ENCODE results near the gene SLC5A2.

Gene SLC5A2

GRCh38 chr16:31459687-31460581, 23.0 kb upstream of the SLC5A2 start:
- peak; percentile 96 to 97 for DNase-seq

- DNase-seq = peak in 1 of 2 experiments; percentile 11
Observed at GRCh38 chr16:31460582-31461002, 22.3 kb upstream of the SLC5A2 start.

GRCh38 chr16:31461201-31461920, 21.6 kb upstream of the SLC5A2 start:
- DNase-seq = no peak

GRCh38 chr16:31461921-31462804, 20.8 kb upstream of the SLC5A2 start:
- no peak for DNase-seq

GRCh38 chr16:31464348-31464769, 18.6 kb upstream of the SLC5A2 start:
- DNase-seq = no peak

- DNase-seq = no peak
Observed at GRCh38 chr16:31464781-31465260, 18.1 kb upstream of the SLC5A2 start.

GRCh38 chr16:31465788-31466370, 17.0 kb upstream of the SLC5A2 start:
- no peak for DNase-seq

- no peak for DNase-seq
Observed at GRCh38 chr16:31466381-31466841, 16.5 kb upstream of the SLC5A2 start.

GRCh38 chr16:31467151-31467773, 15.7 kb upstream of the SLC5A2 start:
- no peak for DNase-seq

- DNase-seq = no peak
Observed at GRCh38 chr16:31467858-31468257, 15.1 kb upstream of the SLC5A2 start.

GRCh38 chr16:31470615-31471014, 12.3 kb upstream of the SLC5A2 start:
- no peak for DNase-seq

GRCh38 chr16:31471241-31471874, 11.6 kb upstream of the SLC5A2 start:
- no peak for DNase-seq

GRCh38 chr16:31471875-31472708, 10.8 kb upstream of the SLC5A2 start, which contains the start of gene TGFB1I1:
Gene TGFB1I1 (plus strand): TSS chr16:31472152. CDS start chr16:31472189, 37 bp downstream.
- DNase-seq = no peak

GRCh38 chr16:31472709-31473203, 10.2 kb upstream of the SLC5A2 start:
- peak; percentile 66 to 67 for DNase-seq

- no peak for DNase-seq
Observed at GRCh38 chr16:31473264-31473984, 9.5 kb upstream of the SLC5A2 start.

- DNase-seq = no peak
Observed at GRCh38 chr16:31474173-31474714, 8.7 kb upstream of the SLC5A2 start.

GRCh38 chr16:31474773-31475738, 7.9 kb upstream of the SLC5A2 start:
- DNase-seq = no peak

- no peak for DNase-seq
Observed at GRCh38 chr16:31475946-31476302, 7.0 kb upstream of the SLC5A2 start.

Data from NCI-H2081 (cell line).